Fibroblast of lung (primary cell): ENCODE results near the gene RGS12. TPM values are rescaled to one million over a fixed set of nuclear protein-coding genes. Genes with fewer than 3 reads are reported as not detected.

Experiments
- DNase-seq, 2 donors: peaks; one replicate each; pipeline versions ENCODE4 v3.0.0 to v3.0.0-alpha.2; 2010; ENCODE audit warnings: low read depth in 2 of 2
- H2AFZ ChIP-seq: 2 replicates; pipeline ENCODE4 v1.5.1; 2012; ENCODE audit warnings: low read length, control low read depth, inconsistent platforms
- H3K27ac ChIP-seq: 2 replicates; pipeline ENCODE4 v1.5.1; 2011; ENCODE audit warnings: low read length, control low read depth; ENCODE audit not compliant: insufficient read depth
- H3K27me3 ChIP-seq: 2 replicates; pipeline ENCODE4 v1.5.1; 2011; ENCODE audit warnings: mild to moderate bottlenecking, low read length; ENCODE audit not compliant: control insufficient read depth, insufficient read depth
- H3K36me3 ChIP-seq: 2 replicates; pipeline ENCODE4 v1.5.1; 2011; ENCODE audit warnings: low read length; ENCODE audit not compliant: control insufficient read depth, insufficient read depth
- H3K4me1 ChIP-seq: 2 replicates; pipeline ENCODE4 v1.5.1; 2011; ENCODE audit warnings: low read length; ENCODE audit not compliant: control insufficient read depth, insufficient read depth; ENCODE audit errors: extremely low read depth
- H3K4me2 ChIP-seq: 2 replicates; pipeline ENCODE4 v1.5.1; 2011; ENCODE audit warnings: low read length, control low read depth; ENCODE audit not compliant: insufficient read depth; ENCODE audit errors: extremely low read depth
- H3K4me3 ChIP-seq, 4 experiments: fragments of 200-600 bp in 1 of 4; sonication (generic) in 1 of 4; replicated peaks in 1 of 4; 2 replicates each; pipeline ENCODE4 v1.5.1; 2011 to 2016; ENCODE audit warnings: low read length in 4 of 4, low read depth in 3 of 4, mild to moderate bottlenecking in 3 of 4, control low read depth in 2 of 4, inconsistent platforms in 1 of 4, mixed read lengths in 1 of 4; ENCODE audit not compliant: insufficient read depth in 1 of 4; ENCODE audit errors: control extremely low read depth in 1 of 4
- H3K79me2 ChIP-seq: 2 replicates; pipeline ENCODE4 v1.5.1; 2012; ENCODE audit warnings: mild to moderate bottlenecking, low read length, inconsistent platforms; ENCODE audit not compliant: control insufficient read depth, insufficient read depth
- H3K9ac ChIP-seq: 2 replicates; pipeline ENCODE4 v1.5.1; 2011; ENCODE audit warnings: mild to moderate bottlenecking, low read length, control low read depth; ENCODE audit not compliant: insufficient read depth
- H3K9me3 ChIP-seq: 2 replicates; pipeline ENCODE4 v1.5.1; 2012; ENCODE audit warnings: low read depth, low read length; ENCODE audit not compliant: control insufficient read depth, insufficient read depth
- H4K20me1 ChIP-seq: 2 replicates; pipeline ENCODE4 v1.5.1; 2011; ENCODE audit warnings: low read length; ENCODE audit not compliant: control insufficient read depth, insufficient read depth; ENCODE audit errors: extremely low read depth
- CTCF ChIP-seq, 2 donors: IDR thresholded peaks in 1 of 2; conservative IDR thresholded peaks in 1 of 2; 1 replicate in 1 of 2; 2 replicates in 1 of 2; pipeline ENCODE4 v1.5.1; 2011 to 2012; ENCODE audit warnings: low read length in 2 of 2, control low read depth in 1 of 2, inconsistent platforms in 1 of 2, low read depth in 1 of 2, mild to moderate bottlenecking in 1 of 2
- EZH2 ChIP-seq: IDR thresholded peaks from 2 replicates; pipeline ENCODE4 v1.5.1; 2012; ENCODE audit warnings: low read length, control low read depth, mild to moderate bottlenecking; ENCODE audit errors: missing control alignments
- polyA plus RNA-seq, 2 donors: library from polyadenylated mRNA; depleted of rRNA in 1 of 2; stranded (reverse) in 1 of 2; unstranded in 1 of 2; fragments of >200 nt; gene quantifications; 2 replicates each; pipeline ENCODE4 v1.2.1, GENCODE V29; 2011 to 2012; ENCODE audit warnings: missing spikeins in 1 of 2
- total RNA-seq: library from RNA; depleted of rRNA; stranded (reverse); fragments of >200 nt; gene quantifications from 2 replicates; pipeline ENCODE4 v1.2.1, GENCODE V29; 2014

RGS12 gene
- total and polyA plus RNA-seq, 2 donors (not counting 1 experiment from before 2014, with no cell fraction given) = 5.1 to 21.1 TPM

GRCh38 chr4:3305610-3306371 lies 13.0 kb downstream of the RGS12 start:
- Histone ChIP-seq H2AFZ (no peak overlapping the region), H3K27ac (peak overlapping the region; percentile 32), H4K20me1 (no peaks in the 10 kb centered on the region), H3K9me3 (no peaks in the 10 kb centered on the region), H3K9ac (no peak overlapping the region), H3K27me3 (no peaks in the 10 kb centered on the region), H3K4me1 (peaks cover 19% of the 10 kb centered on the region), H3K79me2 (peaks cover 31% of the 10 kb centered on the region), H3K36me3 (no peaks in the 10 kb centered on the region), H3K4me2 (peak overlapping the region; percentile 28), H3K4me3 (no peak overlapping the region)
- peak in 1 of 2 donors; percentile 41 for DNase-seq
- no peak for TF ChIP-seq EZH2
- TF ChIP-seq CTCF (conservative IDR thresholded peaks at IDR 0.05 in 1 of 2, IDR thresholded peaks at IDR 0.05 in 1 of 2; ENCODE audit: low read depth in 1 of 2, low read length in 2 of 2) = no peak

- Histone ChIP-seq H3K4me2 (no peak overlapping the region), H4K20me1 (no peaks in the 10 kb centered on the region), H3K79me2 (peaks cover 31% of the 10 kb centered on the region), H3K4me3 (no peak overlapping the region), H3K27me3 (no peaks in the 10 kb centered on the region), H2AFZ (no peak overlapping the region), H3K9me3 (no peaks in the 10 kb centered on the region), H3K4me1 (peaks cover 19% of the 10 kb centered on the region), H3K9ac (no peak overlapping the region), H3K27ac (peak overlapping the region; percentile 23), H3K36me3 (no peaks in the 10 kb centered on the region)
- DNase-seq = no peak
- TF ChIP-seq EZH2 (no peak), CTCF (conservative IDR thresholded peaks at IDR 0.05 in 1 of 2, IDR thresholded peaks at IDR 0.05 in 1 of 2; ENCODE audit: low read depth in 1 of 2, low read length in 2 of 2) (no peak)
Observed at GRCh38 chr4:3306450-3306849, 13.6 kb downstream of the RGS12 start.

GRCh38 chr4:3307060-3307459 lies 14.2 kb downstream of the RGS12 start:
- no peak overlapping the region for H3K4me2 ChIP-seq
- H3K79me2 ChIP-seq = peaks cover 31% of the 10 kb centered on the region
- H4K20me1 ChIP-seq = no peaks in the 10 kb centered on the region
- no peaks in the 10 kb centered on the region for H3K27me3 ChIP-seq
- TF ChIP-seq EZH2 (no peak), CTCF (conservative IDR thresholded peaks at IDR 0.05 in 1 of 2, IDR thresholded peaks at IDR 0.05 in 1 of 2; ENCODE audit: low read depth in 1 of 2, low read length in 2 of 2) (no peak)
- no peaks in the 10 kb centered on the region for H3K36me3 ChIP-seq
- H3K4me3 ChIP-seq = no peak overlapping the region
- no peak overlapping the region for H2AFZ ChIP-seq
- no peak for DNase-seq
- H3K9ac ChIP-seq = no peak overlapping the region
- H3K4me1 ChIP-seq = peaks cover 19% of the 10 kb centered on the region
- no peak overlapping the region for H3K27ac ChIP-seq
- no peaks in the 10 kb centered on the region for H3K9me3 ChIP-seq
